ENCODE measurements around the gene NINJ1.

The NINJ1 gene

DNA sequence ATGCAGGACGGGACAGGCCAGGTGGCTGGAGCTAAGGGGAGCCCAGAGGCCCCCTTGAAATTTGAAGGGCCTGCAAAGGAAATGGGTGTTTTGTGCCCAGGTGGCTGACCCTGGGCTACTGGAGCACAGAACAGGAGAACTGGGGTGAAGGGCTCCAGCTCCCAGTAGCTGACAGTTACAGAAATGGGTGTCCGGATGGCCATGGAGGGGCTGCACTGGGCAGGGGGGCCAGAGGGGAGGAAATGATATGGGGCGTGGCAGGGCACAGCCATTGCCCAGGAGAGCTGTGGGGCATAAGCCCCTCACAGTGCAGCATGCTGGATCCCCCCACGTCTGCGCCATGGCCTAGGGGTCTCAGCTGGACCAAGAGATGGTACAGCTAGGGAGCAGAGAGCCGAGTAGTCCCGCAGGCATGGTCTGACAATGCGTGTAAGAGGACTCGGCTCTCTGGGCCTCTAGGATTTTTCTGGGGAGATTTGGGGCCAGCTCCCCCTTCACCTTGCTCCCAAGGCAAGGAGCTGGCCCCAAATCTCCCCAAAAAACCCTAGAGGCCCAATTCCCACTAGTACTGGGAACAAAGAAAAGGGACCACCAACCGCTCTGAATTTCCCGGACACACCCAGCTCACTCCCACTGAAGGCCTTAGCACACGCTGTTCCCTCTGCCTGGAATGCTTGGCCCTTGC, 45.9 kb downstream of the NINJ1 start:
- no peak for DNase-seq (ENCODE audit: low spot score)

DNA sequence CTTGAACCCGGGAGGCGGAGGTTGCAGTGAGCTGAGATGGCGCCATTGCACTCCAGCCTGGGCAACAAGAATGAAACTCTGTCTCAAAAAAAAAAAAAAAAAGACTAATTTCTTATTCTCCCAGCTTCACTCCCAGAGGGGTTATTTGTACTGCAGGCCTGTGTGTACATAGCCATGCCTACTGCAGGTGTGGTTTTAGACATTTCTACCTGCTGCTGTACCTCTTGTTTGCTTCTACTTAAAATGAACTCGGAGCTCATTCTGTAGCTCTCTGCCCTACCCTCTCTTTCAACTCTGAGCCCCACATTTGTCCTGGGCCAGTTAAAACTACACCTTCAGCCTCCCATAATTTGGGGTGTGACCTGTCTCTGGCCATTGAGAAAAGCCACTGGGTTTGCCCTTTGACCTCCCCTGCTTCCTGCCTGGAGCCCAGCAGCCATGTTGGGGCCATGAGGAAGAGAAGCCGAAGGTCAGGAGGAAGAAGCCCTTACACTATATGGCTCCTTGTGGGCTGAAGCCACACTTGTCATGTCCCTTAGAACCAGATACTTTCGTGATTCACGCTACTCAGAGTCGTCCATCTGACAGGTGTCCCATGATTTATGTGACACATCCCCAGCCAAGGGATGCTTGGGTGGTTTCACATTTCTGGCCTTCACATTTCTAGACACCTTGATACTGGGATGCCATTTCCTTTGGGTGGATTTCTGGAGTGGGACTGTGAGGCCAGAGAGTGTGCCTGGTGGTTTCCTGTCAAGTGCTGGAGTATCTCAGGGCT, 47.4 kb downstream of the NINJ1 start:
- DNase-seq (ENCODE audit: low spot score) = no peak

DNA sequence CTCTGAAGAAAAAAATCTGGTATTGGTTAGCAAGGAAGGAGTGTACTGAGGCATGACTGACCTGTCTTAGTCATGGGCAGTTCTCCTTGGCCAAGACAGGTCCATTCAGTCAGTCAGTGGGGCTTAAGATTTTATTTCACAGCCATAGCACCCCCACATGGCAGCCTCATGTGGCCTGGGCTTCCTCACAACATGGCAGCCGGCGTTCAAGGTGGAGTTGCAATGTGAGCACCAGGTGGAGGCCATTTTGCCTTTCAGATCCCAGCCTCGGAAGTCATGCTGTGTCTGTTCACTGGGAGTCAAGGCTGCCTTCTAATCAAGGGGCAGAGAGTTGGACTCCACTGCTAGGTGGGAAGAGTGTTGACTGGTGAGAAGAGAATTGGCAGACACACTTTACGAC, 48.4 kb downstream of the NINJ1 start:
- DNase-seq (ENCODE audit: low spot score) = no peak

DNA sequence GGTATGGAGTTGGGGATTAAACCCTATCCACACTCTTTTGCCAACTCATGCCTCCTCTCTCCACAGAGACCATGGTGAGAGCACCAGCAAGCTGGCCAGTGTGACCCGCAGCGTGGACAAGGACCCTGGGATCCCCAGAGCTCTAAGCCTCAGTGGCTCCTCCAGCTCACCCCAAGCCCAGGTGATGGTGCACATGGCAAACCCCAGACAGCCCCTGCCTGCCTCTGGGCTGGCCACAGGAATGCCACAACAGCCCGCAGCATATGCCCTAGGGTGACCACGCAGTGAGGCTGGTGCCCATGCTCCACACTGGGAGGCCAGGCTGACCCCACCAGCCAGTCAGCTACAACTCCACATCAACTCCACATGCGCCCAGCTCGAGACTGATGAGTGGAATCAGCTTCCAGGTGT, 49.6 kb downstream of the NINJ1 start:
- DNase-seq (ENCODE audit: low spot score) = no peak

DNA sequence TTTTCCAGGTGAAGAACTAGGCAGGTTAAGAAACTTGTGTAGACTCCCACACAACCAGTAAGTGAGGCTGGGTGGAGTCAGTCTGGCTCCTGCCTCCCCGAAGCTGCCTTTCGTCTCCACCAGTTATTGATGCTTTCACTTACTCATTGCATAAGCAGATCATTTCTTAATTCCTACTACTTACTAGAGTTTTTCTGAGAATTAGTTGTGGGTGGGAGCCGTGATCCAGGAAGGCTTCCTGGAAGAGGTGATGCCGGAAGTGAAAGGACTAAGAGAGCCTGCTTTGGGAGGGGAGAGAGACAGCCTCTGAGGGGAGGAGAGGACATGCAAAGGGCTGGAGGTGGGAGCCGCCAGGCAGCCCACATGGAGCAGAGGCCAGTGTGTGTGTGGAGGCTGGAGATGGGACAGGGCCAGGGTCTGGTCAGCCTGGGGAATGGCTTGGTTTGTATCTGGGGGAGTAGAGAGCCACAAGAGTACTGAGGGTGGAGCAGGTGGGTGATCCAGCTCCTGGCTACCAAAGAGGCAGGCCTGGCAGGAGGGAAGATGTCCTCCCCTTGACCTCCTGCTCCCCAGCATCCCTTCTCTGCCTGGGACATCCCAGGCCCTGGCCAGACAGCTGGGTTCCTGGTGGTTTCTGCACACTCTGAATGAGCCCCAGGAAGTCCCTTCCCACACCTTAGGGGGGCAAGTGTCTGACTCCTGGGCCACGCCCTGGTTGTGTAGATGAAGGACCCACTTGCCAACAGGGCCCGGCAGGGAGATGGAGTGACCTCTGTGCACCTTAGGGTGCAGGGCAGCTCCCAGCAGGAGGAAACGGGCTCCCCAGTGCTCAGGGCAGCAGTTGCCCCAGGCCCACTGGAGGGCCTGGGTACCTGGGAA, 50.2 kb downstream of the NINJ1 start:
- DNase-seq (ENCODE audit: low spot score) = no peak

DNA sequence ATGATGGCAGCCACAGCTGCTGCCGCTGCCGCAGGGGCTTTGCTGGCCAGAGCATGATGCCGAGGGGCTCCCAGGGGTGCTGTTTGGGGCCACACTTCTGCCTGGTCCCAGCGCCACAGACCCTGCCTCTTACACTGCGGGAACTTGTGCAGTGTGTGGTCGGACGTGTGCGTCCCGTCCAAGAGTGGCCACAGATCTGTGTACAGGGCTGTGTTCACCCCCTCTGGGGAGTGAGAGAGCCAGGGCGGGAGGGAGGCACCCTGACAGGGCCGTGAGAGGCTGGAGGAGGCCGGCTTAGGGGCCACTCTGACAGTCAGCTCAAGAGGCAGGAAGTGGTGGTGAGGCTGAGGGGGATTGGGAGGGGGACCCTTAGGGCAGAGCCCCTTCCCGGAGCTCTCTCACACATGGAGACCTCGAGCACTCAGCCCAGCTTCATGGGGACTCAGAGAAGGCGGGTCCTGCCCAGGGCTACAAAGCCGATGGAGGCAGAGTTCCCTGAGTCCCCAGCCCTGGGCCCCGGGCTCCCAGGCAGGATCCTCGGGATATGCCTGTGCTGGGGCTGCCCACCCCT, 51.1 kb downstream of the NINJ1 start:
- DNase-seq (ENCODE audit: low spot score) = no peak

DNA sequence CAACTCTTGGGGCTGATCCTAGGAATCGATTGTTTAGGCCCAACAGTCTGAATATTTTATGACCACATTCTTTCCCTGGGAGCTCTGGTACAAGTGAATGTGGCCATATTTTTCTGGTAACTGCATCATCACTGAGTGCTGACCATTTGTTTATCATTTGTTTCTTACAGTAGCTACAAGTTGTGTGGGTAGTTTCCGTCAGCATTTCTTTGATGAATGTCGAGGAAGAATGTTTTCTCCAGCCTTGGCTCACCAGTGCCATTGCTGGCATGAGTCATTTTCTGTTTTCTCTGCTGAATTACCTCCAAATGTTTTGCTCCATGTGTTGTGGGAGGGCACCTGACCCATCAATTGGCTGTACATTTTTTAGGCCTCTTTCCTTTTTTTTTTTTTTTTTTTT, 52.1 kb downstream of the NINJ1 start:
- no peak for DNase-seq (ENCODE audit: low spot score)

DNA sequence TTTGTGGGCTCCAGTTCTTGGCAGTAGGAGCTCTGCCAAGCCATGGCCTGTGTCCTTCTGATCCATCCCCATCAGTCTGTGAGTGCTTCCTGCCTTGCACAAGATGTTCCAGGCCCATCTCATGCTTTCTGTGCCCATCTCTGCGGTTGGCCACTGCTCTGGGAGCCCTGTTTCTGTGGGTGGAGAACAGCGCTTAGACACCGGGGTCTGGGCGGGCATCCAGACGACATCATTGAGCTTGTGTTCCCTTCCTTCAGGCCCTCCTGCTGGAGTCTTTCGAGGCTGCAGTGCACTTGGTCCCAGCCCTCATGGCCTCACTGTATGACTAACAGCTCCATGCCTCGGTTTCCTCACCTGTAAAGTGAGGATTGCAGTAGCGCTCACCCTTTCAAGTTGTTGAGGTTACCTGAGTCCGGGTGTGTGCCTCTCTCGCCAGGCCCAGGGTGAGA, 52.9 kb downstream of the NINJ1 start:
- no peak for DNase-seq (ENCODE audit: low spot score)

DNA sequence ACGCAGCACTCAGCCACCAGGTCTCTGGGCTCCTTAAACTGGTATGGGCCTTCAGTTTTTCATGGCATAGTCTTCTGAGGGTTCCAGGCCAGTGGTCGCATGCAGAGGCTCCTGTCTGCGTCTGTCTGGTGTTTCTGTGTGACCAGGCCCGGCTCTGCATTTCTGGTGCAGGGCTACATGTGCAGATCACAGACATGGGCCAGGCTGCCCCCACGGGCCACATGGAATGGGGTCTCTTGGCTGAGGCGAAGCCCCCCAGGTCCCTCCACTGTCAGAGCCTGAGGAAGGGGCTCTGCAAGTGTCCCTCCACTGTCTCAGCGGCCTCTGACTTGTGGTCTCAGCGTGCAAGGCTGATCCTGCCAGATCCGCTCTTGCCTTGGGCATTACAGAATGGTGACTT, 53.6 kb downstream of the NINJ1 start:
- DNase-seq (ENCODE audit: low spot score) = no peak

DNA sequence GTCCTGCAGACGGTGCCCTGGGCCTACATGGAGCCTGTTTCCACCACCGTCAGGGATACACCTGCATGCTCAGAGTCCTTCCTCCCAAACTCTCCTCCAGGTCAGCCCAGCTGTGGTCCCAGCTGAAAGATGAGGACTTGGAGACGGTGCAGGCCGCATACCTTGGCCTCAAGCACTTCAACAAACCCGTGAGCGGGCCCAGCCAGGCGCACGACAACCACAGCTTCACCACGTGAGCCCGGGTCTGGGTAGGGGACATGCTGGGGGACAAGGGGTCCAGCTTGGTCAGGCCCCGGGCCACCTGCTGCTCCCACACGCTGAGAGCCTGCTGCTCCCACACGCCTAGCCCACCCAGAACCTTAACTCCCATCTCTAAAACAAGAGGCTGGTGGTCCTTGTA, 54.7 kb downstream of the NINJ1 start:
- no peak for DNase-seq (ENCODE audit: low spot score)

DNA sequence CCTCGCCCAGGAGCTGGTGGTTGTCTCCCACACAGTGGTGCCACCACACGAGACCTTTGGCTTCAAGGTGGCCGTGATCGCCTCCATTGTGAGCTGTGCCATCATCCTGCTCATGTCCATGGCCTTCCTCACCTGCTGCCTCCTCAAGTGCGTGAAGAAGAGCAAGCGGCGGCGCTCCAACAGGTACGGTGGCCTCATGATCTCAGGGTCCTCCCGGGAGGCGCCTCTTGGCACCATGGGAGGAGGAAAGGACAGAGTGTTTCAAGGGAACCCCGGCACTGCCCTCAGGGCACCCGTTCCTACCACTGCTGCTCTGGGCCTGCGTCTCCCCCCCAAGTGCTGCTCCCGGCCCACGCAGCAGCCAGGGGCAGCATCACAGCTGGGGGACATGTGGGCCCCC, 56.2 kb downstream of the NINJ1 start:
- no peak for DNase-seq (ENCODE audit: low spot score)

DNA sequence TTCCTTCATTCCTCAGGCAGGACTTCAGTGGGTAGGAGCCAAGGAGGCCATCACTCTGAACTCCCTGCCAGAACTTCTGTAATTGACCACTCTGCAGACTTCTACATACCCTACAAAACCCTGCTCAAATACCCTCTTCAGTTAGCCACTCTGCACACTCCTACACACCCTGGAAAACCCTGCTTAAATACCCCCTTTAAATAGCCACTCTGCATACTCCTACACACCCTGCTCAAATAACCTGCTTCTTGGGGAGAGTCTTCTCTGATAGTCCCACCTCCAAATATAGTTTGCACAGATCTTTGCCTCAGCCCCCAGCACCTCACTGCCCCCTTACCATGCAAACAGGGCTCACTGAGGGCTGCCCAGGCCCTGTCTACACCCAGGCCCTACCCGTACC, 56.7 kb downstream of the NINJ1 start:
- DNase-seq (ENCODE audit: low spot score) = no peak

DNA sequence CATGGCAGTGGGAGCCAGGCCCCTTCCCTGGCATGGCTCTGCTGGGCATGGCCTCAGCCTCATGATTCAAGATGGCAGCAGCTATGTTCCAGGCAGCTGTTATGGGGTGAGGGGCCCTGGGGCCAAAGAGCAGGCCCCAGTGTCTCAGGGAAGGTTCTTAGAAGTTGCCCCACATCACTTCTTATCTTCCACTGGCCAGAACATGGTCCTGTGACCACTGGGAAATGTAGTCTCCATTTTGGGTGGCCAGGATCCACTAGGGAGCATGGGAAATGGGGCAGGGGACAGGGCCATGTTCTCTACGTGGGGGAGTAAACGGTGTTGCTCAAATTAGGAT, 57.3 kb downstream of the NINJ1 start:
- DNase-seq (ENCODE audit: low spot score) = no peak

DNA sequence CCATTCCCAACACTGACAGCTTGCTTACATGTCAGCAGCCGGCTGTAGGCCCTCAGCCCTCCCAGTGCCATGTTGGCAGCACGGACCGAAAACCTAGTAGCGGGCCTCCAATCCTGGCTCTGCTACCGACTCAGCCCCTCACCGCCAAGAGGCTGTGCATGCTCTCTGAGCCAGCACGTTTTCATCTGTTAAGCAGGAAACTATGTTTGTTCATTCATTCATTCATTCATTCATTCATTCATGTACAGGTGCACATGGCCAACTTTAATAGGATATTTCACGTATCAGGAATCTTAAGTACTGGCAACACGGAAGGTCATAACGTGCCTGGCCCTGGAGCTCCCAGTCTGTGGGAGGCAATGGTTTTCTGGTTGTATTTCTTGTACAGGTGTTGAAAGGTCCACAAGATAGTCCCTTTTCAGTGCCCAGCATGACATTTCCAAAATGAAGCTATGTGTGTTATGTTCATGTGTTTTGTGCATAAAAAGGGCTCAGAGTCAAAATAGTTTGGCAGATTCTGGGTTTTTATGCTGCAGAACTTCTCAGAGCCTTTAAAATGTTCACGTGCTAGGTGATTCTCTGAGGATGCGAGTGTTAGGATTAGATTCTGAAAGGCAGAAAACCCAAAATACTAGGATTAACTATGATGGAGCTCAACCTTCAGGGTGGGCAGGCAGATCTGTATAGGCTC, 57.8 kb downstream of the NINJ1 start:
- no peak for DNase-seq (ENCODE audit: low spot score)

DNA sequence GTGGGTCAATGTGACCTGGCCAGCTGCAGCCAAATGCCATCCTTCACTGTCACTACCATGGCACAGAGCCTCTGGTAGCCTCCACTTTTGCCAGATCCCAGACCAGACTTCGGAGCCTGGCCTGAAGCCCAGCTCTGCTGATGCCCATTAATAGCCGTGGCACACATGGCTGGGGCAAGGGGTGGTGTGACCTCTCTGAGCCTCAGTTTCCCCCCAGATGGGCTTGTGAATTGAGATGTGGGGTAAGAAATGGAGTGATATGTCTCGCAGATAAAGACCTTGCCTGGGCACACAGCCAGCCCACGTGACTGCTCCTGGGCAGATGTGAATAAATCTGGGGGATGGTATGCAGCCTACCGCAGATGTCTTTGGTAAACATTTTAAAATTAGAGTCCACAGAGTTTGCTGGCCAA, 61.7 kb downstream of the NINJ1 start:
- DNase-seq (ENCODE audit: low spot score) = no peak
